ENCODE results near the gene CEP350. TPM values are rescaled to one million over a fixed set of nuclear protein-coding genes. Genes with fewer than 3 reads are reported as not detected.

The CEP350 gene
- polyA plus RNA-seq, 1 of the 3 experiments (the other 2 are of a cell fraction), result 2.9 TPM

DNA sequence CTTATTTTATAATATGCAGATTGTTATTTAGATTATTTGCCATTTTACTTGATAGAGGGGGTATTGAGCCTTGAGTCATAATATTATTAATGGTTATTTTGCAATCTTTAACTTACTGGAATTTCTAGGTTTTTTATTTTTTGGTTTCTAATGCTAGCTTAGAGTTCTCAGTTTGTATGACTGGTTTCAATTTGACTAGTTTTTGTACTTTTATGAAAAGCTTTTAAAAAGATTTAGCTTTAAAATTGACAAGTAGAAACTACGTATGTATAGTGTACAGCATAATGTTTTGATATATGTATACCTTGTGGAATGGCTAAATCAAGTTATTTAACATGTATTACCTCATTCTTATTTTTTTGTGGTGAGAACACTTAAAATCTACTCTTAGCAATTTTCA is 41.5 kb downstream of the CEP350 start:
- Histone ChIP-seq H3K4me2 (no peak overlapping the region), H3K4me1 (ENCODE audit: control insufficient read depth in 1 of 2, insufficient read depth in 2 of 2, low read depth in 1 of 2, low read length in 1 of 2) (no peaks in the 10 kb centered on the region), H3K27ac (ENCODE audit: low read depth in 2 of 2, low read length in 1 of 2) (no peak overlapping the region), H3K27me3 (ENCODE audit: insufficient read depth) (no peaks in the 10 kb centered on the region), H3K9me3 (no peaks in the 10 kb centered on the region), H3K4me3 (ENCODE audit: low read depth in 2 of 2, low read length in 1 of 2) (no peak overlapping the region), H3K79me2 (ENCODE audit: insufficient read depth) (peaks cover 8% of the 10 kb centered on the region; the same call in 1 of the 2 replicates), H4K20me1 (ENCODE audit: insufficient read depth) (no peaks in the 10 kb centered on the region), H3F3A (replicated peaks; ENCODE audit: insufficient read depth) (no peaks in the 10 kb centered on the region), H3K9ac (no peak overlapping the region), H2AFZ (ENCODE audit: low read depth) (no peak overlapping the region), H3K9me2 (0 out of 2 replicates have a peak, but pooled peaks cover 5% of the 10 kb centered on the region), H3K36me3 (replicated peaks in 1 of 2; ENCODE audit: control insufficient read depth in 1 of 2, insufficient read depth in 2 of 2, low read length in 1 of 2) (peaks cover 38 to 41% of the 10 kb centered on the region in 2 experiments)
- 96% methylated on average over 1 of the region's 1 CpG for WGBS (ENCODE audit: low lambda C conversion rate)
- ChIA-PET POLR2A (no interaction called here), CTCF (interaction anchor here (0.9 to 1.1 kb wide), 2 partner anchors 18 to 42 kb away, joined by 3 to 4 read pairs; partner anchors contain the start of gene CEP350)
- DNase-seq, result no peak
- no peak for TF ChIP-seq CHD2 (IDR thresholded peaks at IDR 0.05; ENCODE audit: low read length, partially characterized antibody)
- TF ChIP-seq, protein P1, sequence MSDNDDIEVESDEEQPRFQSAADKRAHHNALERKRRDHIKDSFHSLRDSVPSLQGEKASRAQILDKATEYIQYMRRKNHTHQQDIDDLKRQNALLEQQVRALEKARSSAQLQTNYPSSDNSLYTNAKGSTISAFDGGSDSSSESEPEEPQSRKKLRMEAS (IDR thresholded peaks at IDR 0.05; ENCODE audit: low read depth), result no peak
- TF ChIP-seq RFX5 (IDR thresholded peaks at IDR 0.05; ENCODE audit: low read length), result no peak
- TF ChIP-seq GABPA (IDR thresholded peaks at IDR 0.05; ENCODE audit: low read depth), result no peak
- TF ChIP-seq SIN3A (IDR thresholded peaks at IDR 0.05; ENCODE audit: borderline replicate concordance, low read depth, low read length), result no peak
- TF ChIP-seq MXI1 (IDR thresholded peaks at IDR 0.05; ENCODE audit: low read depth, low read length), result no peak
- TF ChIP-seq, protein P2, sequence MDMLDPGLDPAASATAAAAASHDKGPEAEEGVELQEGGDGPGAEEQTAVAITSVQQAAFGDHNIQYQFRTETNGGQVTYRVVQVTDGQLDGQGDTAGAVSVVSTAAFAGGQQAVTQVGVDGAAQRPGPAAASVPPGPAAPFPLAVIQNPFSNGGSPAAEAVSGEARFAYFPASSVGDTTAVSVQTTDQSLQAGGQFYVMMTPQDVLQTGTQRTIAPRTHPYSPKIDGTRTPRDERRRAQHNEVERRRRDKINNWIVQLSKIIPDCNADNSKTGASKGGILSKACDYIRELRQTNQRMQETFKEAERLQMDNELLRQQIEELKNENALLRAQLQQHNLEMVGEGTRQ (IDR thresholded peaks at IDR 0.05; ENCODE audit: borderline replicate concordance, low read depth, low read length), result no peak
- TF ChIP-seq JUND (IDR thresholded peaks at IDR 0.05), result no peak
- TF ChIP-seq, protein P3, sequence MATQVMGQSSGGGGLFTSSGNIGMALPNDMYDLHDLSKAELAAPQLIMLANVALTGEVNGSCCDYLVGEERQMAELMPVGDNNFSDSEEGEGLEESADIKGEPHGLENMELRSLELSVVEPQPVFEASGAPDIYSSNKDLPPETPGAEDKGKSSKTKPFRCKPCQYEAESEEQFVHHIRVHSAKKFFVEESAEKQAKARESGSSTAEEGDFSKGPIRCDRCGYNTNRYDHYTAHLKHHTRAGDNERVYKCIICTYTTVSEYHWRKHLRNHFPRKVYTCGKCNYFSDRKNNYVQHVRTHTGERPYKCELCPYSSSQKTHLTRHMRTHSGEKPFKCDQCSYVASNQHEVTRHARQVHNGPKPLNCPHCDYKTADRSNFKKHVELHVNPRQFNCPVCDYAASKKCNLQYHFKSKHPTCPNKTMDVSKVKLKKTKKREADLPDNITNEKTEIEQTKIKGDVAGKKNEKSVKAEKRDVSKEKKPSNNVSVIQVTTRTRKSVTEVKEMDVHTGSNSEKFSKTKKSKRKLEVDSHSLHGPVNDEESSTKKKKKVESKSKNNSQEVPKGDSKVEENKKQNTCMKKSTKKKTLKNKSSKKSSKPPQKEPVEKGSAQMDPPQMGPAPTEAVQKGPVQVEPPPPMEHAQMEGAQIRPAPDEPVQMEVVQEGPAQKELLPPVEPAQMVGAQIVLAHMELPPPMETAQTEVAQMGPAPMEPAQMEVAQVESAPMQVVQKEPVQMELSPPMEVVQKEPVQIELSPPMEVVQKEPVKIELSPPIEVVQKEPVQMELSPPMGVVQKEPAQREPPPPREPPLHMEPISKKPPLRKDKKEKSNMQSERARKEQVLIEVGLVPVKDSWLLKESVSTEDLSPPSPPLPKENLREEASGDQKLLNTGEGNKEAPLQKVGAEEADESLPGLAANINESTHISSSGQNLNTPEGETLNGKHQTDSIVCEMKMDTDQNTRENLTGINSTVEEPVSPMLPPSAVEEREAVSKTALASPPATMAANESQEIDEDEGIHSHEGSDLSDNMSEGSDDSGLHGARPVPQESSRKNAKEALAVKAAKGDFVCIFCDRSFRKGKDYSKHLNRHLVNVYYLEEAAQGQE (IDR thresholded peaks at IDR 0.05; ENCODE audit: low read depth, low read length), result no peak
- TF ChIP-seq RXRA (IDR thresholded peaks at IDR 0.05; ENCODE audit: borderline replicate concordance, low read depth), result no peak
- TF ChIP-seq, protein P4, sequence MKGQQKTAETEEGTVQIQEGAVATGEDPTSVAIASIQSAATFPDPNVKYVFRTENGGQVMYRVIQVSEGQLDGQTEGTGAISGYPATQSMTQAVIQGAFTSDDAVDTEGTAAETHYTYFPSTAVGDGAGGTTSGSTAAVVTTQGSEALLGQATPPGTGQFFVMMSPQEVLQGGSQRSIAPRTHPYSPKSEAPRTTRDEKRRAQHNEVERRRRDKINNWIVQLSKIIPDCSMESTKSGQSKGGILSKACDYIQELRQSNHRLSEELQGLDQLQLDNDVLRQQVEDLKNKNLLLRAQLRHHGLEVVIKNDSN (IDR thresholded peaks at IDR 0.05; ENCODE audit: borderline replicate concordance, low read depth), result no peak
- TF ChIP-seq MEF2A (IDR thresholded peaks at IDR 0.05; ENCODE audit: borderline replicate concordance, low read depth), result no peak
- TF ChIP-seq TAF1 (IDR thresholded peaks at IDR 0.05; ENCODE audit: borderline replicate concordance, low read depth, low read length), result no peak
- TF ChIP-seq, protein P5, sequence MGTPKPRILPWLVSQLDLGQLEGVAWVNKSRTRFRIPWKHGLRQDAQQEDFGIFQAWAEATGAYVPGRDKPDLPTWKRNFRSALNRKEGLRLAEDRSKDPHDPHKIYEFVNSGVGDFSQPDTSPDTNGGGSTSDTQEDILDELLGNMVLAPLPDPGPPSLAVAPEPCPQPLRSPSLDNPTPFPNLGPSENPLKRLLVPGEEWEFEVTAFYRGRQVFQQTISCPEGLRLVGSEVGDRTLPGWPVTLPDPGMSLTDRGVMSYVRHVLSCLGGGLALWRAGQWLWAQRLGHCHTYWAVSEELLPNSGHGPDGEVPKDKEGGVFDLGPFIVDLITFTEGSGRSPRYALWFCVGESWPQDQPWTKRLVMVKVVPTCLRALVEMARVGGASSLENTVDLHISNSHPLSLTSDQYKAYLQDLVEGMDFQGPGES (IDR thresholded peaks at IDR 0.05; ENCODE audit: low read depth, low read length), result no peak
- no peak for TF ChIP-seq FOSL2 (IDR thresholded peaks at IDR 0.05; ENCODE audit: borderline replicate concordance, low read depth)
- TF ChIP-seq TCF12 (IDR thresholded peaks at IDR 0.05), result no peak
- TF ChIP-seq RCOR1 (IDR thresholded peaks at IDR 0.05; ENCODE audit: low read length), result no peak

Data from SK-N-SH (cell line).